ENCODE measurements around the gene DCT.

DNA sequence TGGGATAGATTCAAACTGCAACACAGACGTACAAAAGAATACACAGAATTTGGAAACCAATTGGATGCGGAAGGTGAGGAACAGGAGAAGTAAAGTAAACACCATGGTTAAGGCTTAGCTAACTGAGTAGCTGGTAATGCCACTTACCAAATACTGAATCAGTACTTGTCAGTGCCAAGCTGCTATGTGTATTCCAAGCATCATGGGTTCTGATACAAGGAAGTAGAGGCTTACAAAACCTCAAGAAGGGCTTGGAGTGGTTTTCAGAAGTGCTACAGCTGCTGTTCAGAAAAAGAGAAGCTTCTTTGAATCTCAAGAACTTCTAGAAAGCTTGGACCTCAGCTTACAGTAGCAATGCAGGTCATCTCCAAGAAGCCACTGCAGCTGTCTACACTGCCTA lies 35.9 kb upstream of the DCT start:
- TF ChIP-seq, protein P1, sequence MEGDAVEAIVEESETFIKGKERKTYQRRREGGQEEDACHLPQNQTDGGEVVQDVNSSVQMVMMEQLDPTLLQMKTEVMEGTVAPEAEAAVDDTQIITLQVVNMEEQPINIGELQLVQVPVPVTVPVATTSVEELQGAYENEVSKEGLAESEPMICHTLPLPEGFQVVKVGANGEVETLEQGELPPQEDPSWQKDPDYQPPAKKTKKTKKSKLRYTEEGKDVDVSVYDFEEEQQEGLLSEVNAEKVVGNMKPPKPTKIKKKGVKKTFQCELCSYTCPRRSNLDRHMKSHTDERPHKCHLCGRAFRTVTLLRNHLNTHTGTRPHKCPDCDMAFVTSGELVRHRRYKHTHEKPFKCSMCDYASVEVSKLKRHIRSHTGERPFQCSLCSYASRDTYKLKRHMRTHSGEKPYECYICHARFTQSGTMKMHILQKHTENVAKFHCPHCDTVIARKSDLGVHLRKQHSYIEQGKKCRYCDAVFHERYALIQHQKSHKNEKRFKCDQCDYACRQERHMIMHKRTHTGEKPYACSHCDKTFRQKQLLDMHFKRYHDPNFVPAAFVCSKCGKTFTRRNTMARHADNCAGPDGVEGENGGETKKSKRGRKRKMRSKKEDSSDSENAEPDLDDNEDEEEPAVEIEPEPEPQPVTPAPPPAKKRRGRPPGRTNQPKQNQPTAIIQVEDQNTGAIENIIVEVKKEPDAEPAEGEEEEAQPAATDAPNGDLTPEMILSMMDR (IDR thresholded peaks at IDR 0.05) = no peak
- TF ChIP-seq EZH2phosphoT487 (IDR thresholded peaks at IDR 0.05) = no peak

Measured in neural progenitor cell (in vitro differentiated cells).